Dendritic cell treated with granulocyte-macrophage colony-stimulating factor and Interleukin-4, amounts not matched to agents 40 ng/mL and 50 ng/mL, for 4 days (primary cell): ENCODE data around the gene TUBB3.
"Not testable (repeated sequence)": the region's sequence is repeated elsewhere in the genome, so short reads cannot be mapped to it uniquely, and the experiment has no call there.

Source experiments
- H3K27ac Mint-ChIP-seq: one replicate; pipeline ENCODE4 v1.8.0; 2022; ENCODE audit warnings: mild to moderate bottlenecking, mixed read lengths
- H3K27me3 Mint-ChIP-seq: one replicate; pipeline ENCODE4 v1.8.0; 2022; ENCODE audit warnings: mild to moderate bottlenecking, mixed read lengths
- H3K36me3 Mint-ChIP-seq: one replicate; pipeline ENCODE4 v1.8.0; 2022; ENCODE audit warnings: low read depth, mixed read lengths
- H3K4me1 Mint-ChIP-seq: one replicate; pipeline ENCODE4 v1.8.0; 2022; ENCODE audit warnings: low read depth, mixed read lengths
- H3K4me3 Mint-ChIP-seq: one replicate; pipeline ENCODE4 v1.8.0; 2022; ENCODE audit warnings: mild to moderate bottlenecking, moderate library complexity, mixed read lengths
- H3K9me3 Mint-ChIP-seq: one replicate; pipeline ENCODE4 v1.8.0; 2022; ENCODE audit warnings: mixed read lengths
- intact Hi-C: fragments of 100-400 bp; cut with micrococcal nuclease; formaldehyde crosslinking; loops from one replicate; pipeline ENCODE4 v1.15.0; 2022

TUBB3 gene

DNA sequence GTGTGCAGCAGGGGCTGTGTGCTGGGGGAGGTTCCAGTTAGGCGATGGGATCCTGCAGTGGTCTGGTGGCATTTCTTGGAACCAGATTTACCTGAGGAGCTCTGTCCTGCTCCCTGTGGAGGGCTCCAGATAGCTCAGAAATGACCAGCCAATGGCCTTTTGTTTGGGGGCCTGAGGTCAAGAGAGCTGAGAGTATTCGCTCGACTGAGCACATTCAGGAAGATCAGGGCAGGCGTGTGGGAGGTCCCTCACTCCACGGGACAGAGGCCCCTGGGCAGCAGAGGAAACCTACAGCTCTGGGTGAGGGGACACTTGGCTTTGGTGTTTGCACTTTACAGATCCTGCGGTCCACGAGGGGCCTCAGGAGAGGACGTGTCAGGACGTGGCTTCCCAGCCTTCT lies 43.6 kb downstream of the TUBB3 start:
- H3K4me1 Mint-ChIP-seq = peaks cover 50% of the 10 kb centered on the region
- no peaks in the 10 kb centered on the region for H3K27me3 Mint-ChIP-seq
- intact Hi-C loops = no loop called here
- no peak overlapping the region for H3K4me3 Mint-ChIP-seq
- H3K27ac Mint-ChIP-seq = peak overlapping the region; percentile 26
- peaks cover 80% of the 10 kb centered on the region for H3K36me3 Mint-ChIP-seq
- H3K9me3 Mint-ChIP-seq = no peaks in the 10 kb centered on the region

DNA sequence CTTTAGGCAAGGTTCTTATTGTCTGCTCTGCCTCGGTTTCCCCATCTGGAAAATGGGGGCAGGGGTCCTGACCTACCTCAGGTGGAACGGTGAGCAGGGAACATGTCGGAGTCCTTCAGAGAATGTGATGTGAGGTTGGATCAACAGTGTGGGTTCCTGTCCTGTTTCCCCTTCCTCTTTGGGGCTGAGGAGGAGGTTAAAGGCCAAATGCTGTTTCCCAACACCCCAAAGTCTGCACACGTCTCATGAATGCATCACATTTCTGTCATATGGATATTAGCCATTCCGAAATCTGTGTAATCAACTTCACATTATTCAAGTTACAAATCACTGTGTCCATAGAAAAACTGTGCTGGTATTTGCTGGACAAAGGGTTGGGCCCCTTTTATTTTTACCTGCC lies 44.3 kb downstream of the TUBB3 start:
- H3K4me3 Mint-ChIP-seq, intact Hi-C loops, H3K27me3 Mint-ChIP-seq, H3K9me3 Mint-ChIP-seq: not testable (repeated sequence)
- Mint-ChIP-seq H3K4me1 (peaks cover 54% of the 10 kb centered on the region), H3K36me3 (peaks cover 78% of the 10 kb centered on the region), H3K27ac (peak overlapping the region; percentile 26)

DNA sequence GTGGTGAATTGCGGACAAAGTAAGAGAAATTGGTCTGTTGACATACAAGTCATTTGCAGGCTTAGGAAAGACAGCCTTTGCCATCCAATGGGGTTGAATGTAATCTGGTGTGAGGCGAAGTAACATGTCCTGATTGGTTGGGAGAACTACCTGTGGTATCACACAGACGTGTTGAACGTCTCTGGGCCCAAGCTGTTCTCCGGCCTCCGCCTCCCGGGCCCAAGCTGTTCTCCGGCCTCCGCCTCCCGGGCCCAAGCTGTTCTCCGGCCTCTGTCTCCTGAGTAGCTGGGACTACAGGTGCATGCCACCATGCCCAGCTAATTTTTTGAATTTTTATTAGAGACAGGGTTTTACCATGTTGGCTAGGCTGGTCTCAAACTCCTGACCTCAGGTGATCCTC lies 44.9 kb downstream of the TUBB3 start:
- H3K27me3 Mint-ChIP-seq, H3K9me3 Mint-ChIP-seq, intact Hi-C loops, H3K4me3 Mint-ChIP-seq: not testable (repeated sequence)
- Mint-ChIP-seq H3K36me3 (peaks cover 78% of the 10 kb centered on the region), H3K27ac (peak overlapping the region; percentile 26), H3K4me1 (peaks cover 54% of the 10 kb centered on the region)

DNA sequence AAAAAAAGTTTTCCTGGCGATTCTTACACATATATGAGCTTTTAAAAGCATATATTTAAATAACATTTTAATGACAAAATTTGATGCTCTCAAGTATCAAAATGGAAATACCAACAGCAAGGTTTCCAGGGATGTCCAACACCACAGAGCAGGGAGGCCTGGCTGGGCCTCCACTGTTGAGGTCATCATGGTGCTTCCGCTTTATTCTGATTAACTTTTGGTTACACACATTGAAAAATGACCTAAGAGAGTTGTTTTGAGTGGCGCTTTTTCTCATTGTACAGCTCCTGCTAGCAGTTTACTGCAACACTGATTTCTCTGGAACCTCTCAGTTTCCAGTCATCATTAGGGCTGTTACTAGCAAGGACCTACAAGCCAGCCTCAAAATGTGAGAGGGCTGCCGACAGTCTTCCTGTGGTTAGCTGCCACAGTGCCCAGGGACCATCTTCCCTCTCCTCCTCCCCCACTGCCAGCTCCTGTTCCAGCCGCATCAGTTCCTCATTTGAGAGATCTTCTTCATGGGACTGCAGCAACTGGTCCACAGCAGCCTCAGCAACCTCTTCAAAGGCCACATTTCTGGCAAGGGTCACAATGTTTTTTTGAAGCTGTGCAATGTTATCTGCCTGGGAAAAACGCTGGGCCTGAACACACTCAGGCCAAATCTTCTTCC lies 46.7 kb downstream of the TUBB3 start:
- Mint-ChIP-seq H3K27me3 (no peaks in the 10 kb centered on the region), H3K4me1 (peaks cover 63% of the 10 kb centered on the region), H3K4me3 (peak overlapping the region; percentile 30), H3K9me3 (no peaks in the 10 kb centered on the region), H3K27ac (peak overlapping the region; percentile 48), H3K36me3 (peaks cover 60% of the 10 kb centered on the region)
- intact Hi-C loops = loop anchor here (5.0 kb wide), 1 partner anchor 48 kb away; the partner anchor contains the start of gene TUBB3

DNA sequence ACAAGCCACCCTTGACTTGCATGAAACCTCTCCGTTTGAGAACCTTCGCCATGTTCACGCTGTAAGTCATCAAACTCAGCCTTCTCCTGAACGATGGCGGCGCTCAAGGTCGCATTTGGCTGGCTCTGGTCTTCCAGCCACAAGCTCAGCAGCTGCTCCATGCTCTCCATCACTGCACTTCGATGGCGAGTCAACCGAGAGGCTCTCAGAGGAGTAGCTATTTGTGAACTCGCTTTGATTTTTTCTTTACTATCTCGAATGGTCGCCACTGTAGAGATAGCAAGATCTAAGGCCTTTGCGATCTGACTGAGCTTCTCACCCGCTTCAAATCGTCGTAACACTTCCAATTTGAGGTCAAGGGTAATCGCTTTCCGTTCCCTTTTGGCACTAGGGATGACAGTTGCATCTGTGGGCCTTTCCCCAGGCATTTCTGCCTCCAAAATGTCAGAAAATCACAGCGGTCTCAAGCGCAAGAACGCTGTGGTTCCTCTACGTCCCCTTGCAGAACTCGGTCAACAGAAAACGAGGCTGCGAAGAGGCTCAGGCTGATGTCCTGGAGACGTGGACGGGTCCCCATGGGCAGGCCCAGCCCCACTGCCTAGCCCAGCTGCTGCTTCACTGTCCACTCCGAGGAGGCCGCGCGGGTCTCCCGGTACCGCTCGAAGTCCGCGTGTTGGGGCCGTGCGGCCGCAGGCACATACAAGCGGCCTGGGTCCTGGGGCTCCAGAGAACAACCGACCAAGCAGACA lies 48.5 kb downstream of the TUBB3 start:
- H3K4me3 Mint-ChIP-seq = peak overlapping the region; percentile 86
- intact Hi-C loops = loop anchor here (2.0 to 5.0 kb wide), 2 partner anchors 15 to 49 kb away; partner anchors contain the start of gene TUBB3
- peaks cover 55% of the 10 kb centered on the region for H3K4me1 Mint-ChIP-seq
- no peaks in the 10 kb centered on the region for H3K9me3 Mint-ChIP-seq
- peak overlapping the region; percentile 93 for H3K27ac Mint-ChIP-seq
- no peaks in the 10 kb centered on the region for H3K27me3 Mint-ChIP-seq
- peaks cover 46% of the 10 kb centered on the region for H3K36me3 Mint-ChIP-seq

DNA sequence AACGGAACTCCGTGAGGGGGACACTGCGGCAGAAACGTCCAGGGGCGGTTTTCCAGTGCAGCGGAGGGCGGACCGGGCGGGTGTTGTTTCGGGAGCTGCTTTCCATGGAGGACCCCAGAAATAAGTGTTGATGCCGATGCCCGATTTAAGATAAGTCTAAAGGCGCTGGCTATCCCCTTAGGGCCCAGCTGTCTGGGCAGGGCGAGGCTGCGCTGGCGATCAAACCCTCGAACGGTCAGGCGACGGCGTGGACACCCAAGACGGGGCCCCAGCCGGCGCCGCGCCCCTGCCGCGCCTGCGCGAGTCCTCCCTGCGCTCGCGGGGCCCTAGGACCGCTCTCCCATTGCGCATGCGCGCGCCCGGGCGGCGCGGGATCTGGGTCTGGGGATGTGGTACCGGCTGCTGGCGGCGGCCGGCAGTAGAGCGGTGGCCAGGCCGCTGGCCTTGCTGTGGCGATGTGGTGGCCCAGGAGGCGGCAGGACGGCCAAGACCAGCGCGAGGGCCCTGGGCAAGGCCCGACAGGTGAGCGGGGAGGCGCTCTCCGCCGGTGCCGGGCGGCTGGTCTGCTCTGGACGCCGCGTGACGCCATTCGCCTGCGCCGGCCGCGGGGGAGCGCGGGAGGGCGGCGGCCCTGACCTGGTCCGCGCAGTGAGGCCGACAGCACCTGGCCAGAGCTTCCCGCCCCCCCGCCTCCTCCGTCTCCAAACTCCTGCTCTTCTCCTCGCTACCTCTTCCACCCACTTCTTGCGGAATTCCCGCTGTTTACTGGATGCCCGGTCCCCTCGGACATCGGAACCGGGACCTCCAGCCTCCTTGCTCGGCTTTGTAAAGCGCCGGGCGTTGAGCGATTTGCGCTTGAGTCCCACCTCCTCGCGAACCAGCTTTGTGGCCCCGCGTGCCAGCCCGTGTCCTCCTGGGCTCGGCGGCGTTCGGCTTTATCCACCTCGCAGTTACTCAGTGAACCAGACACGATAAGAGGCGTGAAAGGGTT lies 49.4 kb downstream of the TUBB3 start:
- H3K4me3 Mint-ChIP-seq = peak overlapping the region; percentile 86
- H3K9me3 Mint-ChIP-seq = no peaks in the 10 kb centered on the region
- peaks cover 46% of the 10 kb centered on the region for H3K36me3 Mint-ChIP-seq
- H3K27ac Mint-ChIP-seq = peak overlapping the region; percentile 93
- no peaks in the 10 kb centered on the region for H3K27me3 Mint-ChIP-seq
- peaks cover 47% of the 10 kb centered on the region for H3K4me1 Mint-ChIP-seq
- intact Hi-C loops = loop anchor here (2.0 to 5.0 kb wide), 2 partner anchors 16 to 50 kb away; partner anchors contain the start of gene TUBB3

DNA sequence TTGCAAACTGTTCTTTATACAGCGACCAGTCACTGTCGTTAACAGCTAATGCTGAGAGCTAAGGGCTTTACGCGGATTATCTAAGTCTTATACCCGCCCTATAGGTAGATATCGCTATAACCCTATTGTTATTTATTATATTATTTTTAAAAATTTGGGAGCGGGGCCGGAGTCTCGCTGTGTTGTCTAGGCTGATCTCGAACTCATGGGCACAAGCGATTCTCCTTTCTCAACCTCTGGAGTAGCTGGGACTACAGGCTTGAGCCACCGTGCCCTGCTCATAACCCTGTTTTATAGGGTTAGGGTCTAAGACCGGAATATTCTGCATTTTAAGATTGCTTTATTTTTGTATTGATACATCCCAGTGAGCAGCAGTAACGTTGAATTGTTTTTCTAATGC lies 50.1 kb downstream of the TUBB3 start:
- peak overlapping the region; percentile 93 for H3K27ac Mint-ChIP-seq
- peaks cover 42% of the 10 kb centered on the region for H3K4me1 Mint-ChIP-seq
- peak overlapping the region; percentile 86 for H3K4me3 Mint-ChIP-seq
- intact Hi-C loops = loop anchor here (2.0 to 5.0 kb wide), 2 partner anchors 16 to 51 kb away; partner anchors contain the start of gene TUBB3
- peaks cover 48% of the 10 kb centered on the region for H3K36me3 Mint-ChIP-seq
- H3K9me3 Mint-ChIP-seq = no peaks in the 10 kb centered on the region
- no peaks in the 10 kb centered on the region for H3K27me3 Mint-ChIP-seq

DNA sequence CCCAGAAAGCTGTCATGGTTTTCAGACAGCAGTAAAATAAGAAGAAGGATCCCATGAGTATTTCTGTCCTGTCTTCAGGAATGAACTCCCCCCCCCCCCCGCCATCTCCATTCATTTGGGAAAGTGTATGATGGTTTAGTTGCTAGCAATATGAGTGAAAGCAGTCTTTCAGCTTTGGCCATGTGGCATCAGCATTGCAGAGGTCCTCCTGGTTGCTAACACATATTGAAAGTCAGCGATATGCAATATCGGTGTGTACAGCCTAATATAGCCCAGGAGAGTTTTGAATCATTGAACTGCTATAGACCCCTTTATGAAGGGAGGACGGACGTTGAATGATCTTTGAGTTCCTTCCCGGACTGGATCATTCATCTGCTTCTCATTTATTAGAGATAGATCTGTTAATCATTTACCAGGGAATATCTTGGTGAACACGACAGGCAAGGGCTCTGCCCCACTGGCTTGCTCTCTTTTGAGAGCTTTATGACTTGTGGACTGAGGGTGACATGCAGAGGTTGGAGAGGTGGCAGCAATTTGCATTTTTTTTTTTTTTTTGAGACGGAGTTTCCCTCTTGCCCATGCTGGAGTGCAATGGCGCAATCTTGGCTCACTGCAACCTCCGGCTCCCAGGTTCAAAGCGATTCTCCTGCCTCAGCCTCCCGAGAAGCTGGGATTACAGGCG lies 50.7 kb downstream of the TUBB3 start:
- no peaks in the 10 kb centered on the region for H3K27me3 Mint-ChIP-seq
- peak overlapping the region; percentile 32 for H3K4me3 Mint-ChIP-seq
- no peak overlapping the region for H3K27ac Mint-ChIP-seq
- peaks cover 42% of the 10 kb centered on the region for H3K4me1 Mint-ChIP-seq
- intact Hi-C loops = loop anchor here (2.0 to 5.0 kb wide), 2 partner anchors 17 to 51 kb away; partner anchors contain the start of gene TUBB3
- no peaks in the 10 kb centered on the region for H3K9me3 Mint-ChIP-seq
- peaks cover 48% of the 10 kb centered on the region for H3K36me3 Mint-ChIP-seq

DNA sequence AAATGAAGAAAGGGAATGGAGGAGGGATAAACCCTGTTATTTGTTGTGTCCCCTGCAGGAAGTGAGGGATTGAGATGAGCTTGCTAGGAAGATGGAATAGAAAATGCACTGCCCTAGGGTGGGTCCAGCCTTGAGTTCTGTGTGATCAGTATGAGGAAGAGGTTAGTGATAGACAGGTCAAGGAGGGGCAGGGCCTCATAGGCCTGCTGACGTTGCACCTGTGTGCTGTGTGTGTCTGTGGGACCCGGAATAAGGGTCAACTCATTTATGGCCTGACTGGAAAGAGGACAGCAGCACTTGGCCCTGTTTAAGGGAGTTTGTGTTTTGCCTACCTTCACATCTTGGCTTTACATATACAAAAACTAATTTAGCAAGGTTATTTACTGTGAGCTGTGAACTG lies 51.7 kb downstream of the TUBB3 start:
- intact Hi-C loops = loop anchor here (5.0 kb wide), 1 partner anchor 53 kb away; the partner anchor contains the start of gene TUBB3
- Mint-ChIP-seq H3K9me3 (no peaks in the 10 kb centered on the region), H3K4me1 (peaks cover 40% of the 10 kb centered on the region), H3K27ac (no peak overlapping the region), H3K36me3 (peaks cover 49% of the 10 kb centered on the region), H3K27me3 (no peaks in the 10 kb centered on the region), H3K4me3 (no peak overlapping the region)

DNA sequence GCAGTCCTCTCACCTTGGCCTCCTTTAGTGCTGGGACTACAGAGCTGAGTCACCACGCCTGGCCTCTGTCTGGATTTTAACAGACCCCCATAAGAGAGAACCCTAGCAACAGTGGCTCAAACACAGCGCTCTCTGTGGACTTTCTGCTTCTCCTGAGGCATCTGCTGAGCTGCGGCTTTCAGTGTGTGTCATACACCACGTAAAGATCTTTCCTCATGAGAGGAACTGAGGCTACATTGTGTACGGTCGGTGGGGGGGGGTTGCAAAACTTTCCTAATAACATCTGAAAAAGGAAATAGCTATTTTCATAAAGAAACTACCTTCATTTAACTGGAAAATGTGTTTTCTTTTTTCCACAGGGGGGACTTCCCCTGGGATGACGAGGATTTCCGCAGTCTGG lies 58.3 kb downstream of the TUBB3 start:
- Mint-ChIP-seq H3K36me3 (peaks cover 93% of the 10 kb centered on the region), H3K4me1 (no peaks in the 10 kb centered on the region), H3K9me3 (no peaks in the 10 kb centered on the region), H3K4me3 (peak overlapping the region; percentile 4), H3K27ac (peak overlapping the region; percentile 64), H3K27me3 (no peaks in the 10 kb centered on the region)
- intact Hi-C loops = no loop called here

DNA sequence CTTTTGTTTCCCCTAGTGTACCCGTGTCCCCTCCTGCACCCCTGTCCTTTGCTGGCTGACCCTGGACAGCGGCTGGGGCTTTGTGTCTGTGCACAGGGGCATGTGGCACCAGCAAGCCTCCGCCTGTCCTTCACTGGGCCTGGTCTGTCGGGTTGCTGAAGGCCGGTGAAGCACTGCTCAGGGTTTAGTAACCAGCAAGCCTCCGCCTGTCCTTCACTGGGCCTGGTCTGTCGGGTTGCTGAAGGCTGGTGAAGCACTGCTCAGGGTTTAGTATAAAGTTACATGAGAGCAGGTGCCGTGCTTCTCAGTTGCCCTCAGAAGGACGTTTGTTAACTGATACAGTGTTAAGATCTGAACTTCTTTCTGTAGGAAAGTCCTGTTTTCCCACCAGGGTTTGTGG lies 59.2 kb downstream of the TUBB3 start:
- Mint-ChIP-seq H3K4me3 (no peak overlapping the region), H3K4me1 (no peaks in the 10 kb centered on the region), H3K27ac (no peak overlapping the region), H3K9me3 (no peaks in the 10 kb centered on the region), H3K27me3 (no peaks in the 10 kb centered on the region), H3K36me3 (peaks cover 93% of the 10 kb centered on the region)
- intact Hi-C loops = no loop called here

DNA sequence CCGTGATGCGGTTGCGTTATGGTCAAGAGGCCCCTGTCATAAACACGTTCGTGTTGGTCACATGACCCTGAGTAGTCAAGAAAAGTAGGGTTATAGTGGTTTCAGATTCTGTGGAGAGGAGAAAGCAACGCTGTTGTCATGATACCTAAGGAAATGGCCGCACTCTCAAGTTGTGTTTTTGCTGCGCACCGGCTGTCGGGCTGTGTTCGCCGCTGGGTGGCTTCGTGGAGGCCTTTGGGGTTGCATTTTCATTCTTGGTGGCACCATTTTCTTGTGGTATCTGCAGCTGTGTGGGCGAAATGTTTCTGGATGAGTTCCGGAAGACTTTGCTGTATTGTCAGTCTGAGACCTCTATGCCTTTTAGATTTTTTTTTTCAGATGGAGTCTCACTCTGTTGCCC lies 60.4 kb downstream of the TUBB3 start:
- no peak overlapping the region for H3K27ac Mint-ChIP-seq
- no peak overlapping the region for H3K4me3 Mint-ChIP-seq
- H3K9me3 Mint-ChIP-seq = no peaks in the 10 kb centered on the region
- H3K36me3 Mint-ChIP-seq = peaks cover 93% of the 10 kb centered on the region
- intact Hi-C loops = no loop called here
- no peaks in the 10 kb centered on the region for H3K4me1 Mint-ChIP-seq
- no peaks in the 10 kb centered on the region for H3K27me3 Mint-ChIP-seq

DNA sequence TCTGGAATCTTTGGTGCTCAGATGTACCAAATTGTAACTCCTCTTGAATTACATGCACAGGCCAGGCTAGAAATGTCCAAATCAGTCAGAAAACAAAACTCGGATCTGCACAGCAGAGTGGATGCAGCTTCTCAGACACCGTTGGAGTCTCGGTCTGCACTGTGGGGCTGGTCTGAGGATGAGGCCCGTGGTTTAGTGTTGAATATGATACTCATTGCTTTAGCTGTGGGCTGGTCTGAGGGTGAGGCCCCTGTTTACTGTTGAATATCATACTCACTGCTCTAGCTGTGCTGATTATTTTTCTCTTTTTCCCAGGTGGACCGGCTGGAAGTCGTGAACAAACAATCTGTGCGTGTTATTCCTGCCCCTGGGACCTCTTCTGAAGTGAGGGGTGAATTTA lies 61.1 kb downstream of the TUBB3 start:
- no peaks in the 10 kb centered on the region for H3K4me1 Mint-ChIP-seq
- H3K27ac Mint-ChIP-seq = no peak overlapping the region
- peaks cover 93% of the 10 kb centered on the region for H3K36me3 Mint-ChIP-seq
- H3K27me3 Mint-ChIP-seq = no peaks in the 10 kb centered on the region
- no peaks in the 10 kb centered on the region for H3K9me3 Mint-ChIP-seq
- H3K4me3 Mint-ChIP-seq = no peak overlapping the region
- intact Hi-C loops = no loop called here
